Transverse colon (tissue), 3 donors: ENCODE data around the gene TMEM131L.

Experiments
- EP300 ChIP-seq: sonication (generic); formaldehyde crosslinking; IDR thresholded peaks from one replicate; pipeline ENCODE4 v1.6.1; 2017; ENCODE audit warnings: antibody characterized with exemption, low read depth
- POLR2A ChIP-seq: fragments of 450-650 bp; IDR thresholded peaks from one replicate; pipeline ENCODE4 v1.6.1; 2016; ENCODE audit warnings: antibody characterized with exemption, mild to moderate bottlenecking, moderate library complexity
- POLR2AphosphoS5 ChIP-seq, 3 donors: sonication (generic); formaldehyde crosslinking; IDR thresholded peaks; one replicate each; pipeline ENCODE4 v1.6.1; 2016; ENCODE audit warnings: antibody characterized with exemption in 3 of 3

DNA sequence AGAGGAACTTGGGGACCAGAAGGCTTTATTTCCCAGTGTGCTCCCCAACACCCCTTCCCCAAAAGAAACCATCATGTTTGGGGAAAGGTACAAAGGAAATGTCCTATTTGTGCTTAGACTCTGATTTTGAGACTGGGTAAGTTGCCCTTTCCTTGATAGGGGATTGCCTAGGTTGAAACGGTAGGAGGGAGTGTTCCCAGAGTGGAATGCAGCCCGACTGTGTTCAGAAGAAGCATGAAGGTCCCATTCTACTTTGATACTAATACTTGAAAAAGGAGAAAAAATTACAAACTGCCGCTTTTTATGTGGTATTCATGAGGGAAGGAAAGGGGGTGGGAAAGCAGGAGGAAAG lies 32.4 kb upstream of the TMEM131L start:
- no peak for TF ChIP-seq POLR2A
- no peak for TF ChIP-seq POLR2AphosphoS5 (IDR thresholded peaks at IDR 0.05)
- no peak for TF ChIP-seq EP300
